D341Med (cell line): Measurements from ENCODE around the gene CCDC136.
A peak's percentile ranks its signal among the peaks of the same experiment; 100 is the strongest.

Experiments used
- DNase-seq: peaks from one replicate; pipeline ENCODE4 v3.0.0; 2012; ENCODE audit warnings: low spot score

CCDC136 gene

GRCh38 chr7:128791121-128791971, at the start of gene CCDC136:
CCDC136 (plus strand) TSS chr7:128791968; CDS start chr7:128792412, 444 bp downstream.
- DNase-seq = peak; percentile 87

- DNase-seq = no peak
Measured at GRCh38 chr7:128742206-128742605, 49.6 kb upstream of the CCDC136 start.

GRCh38 chr7:128743112-128743772, 48.5 kb upstream of the CCDC136 start:
- DNase-seq = no peak

GRCh38 chr7:128744366-128744905, 47.3 kb upstream of the CCDC136 start:
- DNase-seq = no peak

- DNase-seq = no peak
Measured at GRCh38 chr7:128745706-128746105, 46.1 kb upstream of the CCDC136 start.

GRCh38 chr7:128747327-128748079, 44.3 kb upstream of the CCDC136 start:
- no peak for DNase-seq

GRCh38 chr7:128752251-128752650, 39.5 kb upstream of the CCDC136 start:
- no peak for DNase-seq

GRCh38 chr7:128755075-128755818, 36.5 kb upstream of the CCDC136 start:
- DNase-seq = no peak

- DNase-seq = no peak
Measured at GRCh38 chr7:128755819-128756476, 35.8 kb upstream of the CCDC136 start.

GRCh38 chr7:128757203-128757602, 34.6 kb upstream of the CCDC136 start:
- no peak for DNase-seq

- DNase-seq = no peak
Measured at GRCh38 chr7:128758553-128758952, 33.2 kb upstream of the CCDC136 start.

- DNase-seq = no peak
Measured at GRCh38 chr7:128759242-128759641, 32.5 kb upstream of the CCDC136 start.

GRCh38 chr7:128763541-128763940, 28.2 kb upstream of the CCDC136 start:
- no peak for DNase-seq

- DNase-seq = no peak
Measured at GRCh38 chr7:128767475-128768110, 24.2 kb upstream of the CCDC136 start.

GRCh38 chr7:128770233-128770632, 21.5 kb upstream of the CCDC136 start:
- no peak for DNase-seq

GRCh38 chr7:128773604-128774003, 18.2 kb upstream of the CCDC136 start:
- DNase-seq = no peak

GRCh38 chr7:128774029-128774689, 17.6 kb upstream of the CCDC136 start:
- DNase-seq = no peak

GRCh38 chr7:128774921-128775320, 16.8 kb upstream of the CCDC136 start:
- no peak for DNase-seq

GRCh38 chr7:128775744-128776474, 15.9 kb upstream of the CCDC136 start, which contains the start of gene OPN1SW:
OPN1SW (minus strand) TSS chr7:128775794; CDS start chr7:128775781, 13 bp downstream.
- no peak for DNase-seq
